ENCODE data around the gene ANK3.

ANK3 gene

DNA sequence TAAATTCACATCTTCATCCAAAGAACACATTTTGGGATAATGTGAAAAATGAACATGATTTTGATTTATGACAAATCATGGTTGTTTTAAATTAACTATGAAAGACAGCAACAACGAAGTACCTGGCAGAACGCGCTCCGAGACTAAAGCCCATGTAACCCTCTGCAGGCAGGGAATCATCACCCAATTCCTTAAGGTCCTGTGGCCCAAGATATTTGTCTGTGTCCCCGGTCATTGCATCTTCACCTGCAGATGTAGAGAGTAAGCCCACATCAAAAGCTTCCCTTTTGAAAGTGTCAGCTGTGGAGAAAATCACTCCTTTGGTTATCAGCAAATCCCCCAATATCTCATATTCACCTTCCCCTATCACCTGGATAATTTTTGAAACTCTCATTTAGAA is 250.8 kb downstream of the ANK3 start:
- DNase-seq (ENCODE audit: low read depth): no peak

DNA sequence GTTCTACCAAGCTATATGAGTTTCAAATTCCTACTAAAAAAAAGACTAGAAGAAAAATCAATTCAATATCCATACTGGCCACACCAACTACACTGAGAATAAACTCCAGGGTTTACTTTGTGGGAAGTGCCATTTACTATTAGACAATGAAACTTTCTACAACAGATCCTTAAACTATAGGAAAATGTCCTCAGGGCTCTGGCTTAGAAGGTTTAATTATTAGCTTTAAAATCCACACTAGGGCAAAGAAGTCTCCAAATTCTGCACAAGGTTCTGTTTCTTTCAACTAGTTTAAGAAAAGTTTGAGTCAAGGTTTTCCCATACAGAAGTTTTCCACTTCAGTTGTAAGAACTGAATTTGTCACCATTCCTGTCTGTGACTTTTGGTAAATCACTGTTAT is 251.6 kb downstream of the ANK3 start:
- no peak for DNase-seq (ENCODE audit: low read depth)

DNA sequence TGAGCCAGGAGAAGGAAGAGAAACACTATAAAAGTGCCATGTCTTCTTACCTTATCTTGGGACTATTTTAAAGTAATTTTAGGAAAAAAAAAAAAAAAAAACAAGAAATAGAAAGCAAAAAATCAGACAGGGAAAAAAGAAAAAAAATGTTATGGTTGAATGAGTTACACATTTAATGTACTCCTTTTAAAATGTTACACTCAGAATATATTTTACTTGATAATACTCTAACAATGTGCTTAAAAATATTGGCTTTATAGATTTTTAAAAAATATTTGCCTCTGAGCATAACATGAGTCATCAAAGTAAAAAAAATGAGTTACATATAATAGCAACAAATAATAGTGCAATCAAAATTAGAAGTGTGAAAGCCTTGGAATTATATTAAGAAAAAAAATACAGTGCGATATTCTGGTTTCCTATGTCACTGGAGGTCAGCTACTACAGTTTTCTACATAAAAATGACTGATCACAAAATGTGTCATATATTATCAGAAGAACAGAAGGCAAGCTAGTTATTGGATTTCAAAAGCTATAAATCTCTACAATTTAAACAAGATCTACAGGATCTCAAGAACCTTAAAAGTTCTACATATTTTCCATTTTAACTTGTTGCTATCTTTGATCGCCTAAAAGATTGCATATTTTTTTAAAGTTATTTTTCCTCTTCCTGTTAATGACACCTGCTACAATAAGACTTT is 252.2 kb downstream of the ANK3 start:
- DNase-seq (ENCODE audit: low read depth): no peak

DNA sequence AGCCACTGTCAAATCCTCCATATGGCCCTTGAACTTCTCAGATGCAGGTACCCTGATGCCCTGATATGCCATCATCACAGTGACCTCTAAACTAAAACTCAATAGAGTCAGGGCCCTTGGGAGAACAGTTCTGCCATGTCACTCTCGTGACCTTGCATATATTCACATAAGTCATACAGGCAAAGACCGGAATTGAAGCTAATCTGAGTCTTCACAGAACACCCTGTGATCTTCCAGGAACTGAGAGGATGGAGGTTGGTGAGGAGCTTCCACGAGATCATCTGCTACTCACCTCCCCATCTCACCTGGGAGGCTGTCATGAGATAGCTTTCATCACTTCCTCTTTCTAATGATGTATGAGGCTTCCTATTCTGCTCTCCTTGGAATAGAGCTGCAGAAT is 254.7 kb downstream of the ANK3 start:
- no peak for DNase-seq (ENCODE audit: low read depth)

DNA sequence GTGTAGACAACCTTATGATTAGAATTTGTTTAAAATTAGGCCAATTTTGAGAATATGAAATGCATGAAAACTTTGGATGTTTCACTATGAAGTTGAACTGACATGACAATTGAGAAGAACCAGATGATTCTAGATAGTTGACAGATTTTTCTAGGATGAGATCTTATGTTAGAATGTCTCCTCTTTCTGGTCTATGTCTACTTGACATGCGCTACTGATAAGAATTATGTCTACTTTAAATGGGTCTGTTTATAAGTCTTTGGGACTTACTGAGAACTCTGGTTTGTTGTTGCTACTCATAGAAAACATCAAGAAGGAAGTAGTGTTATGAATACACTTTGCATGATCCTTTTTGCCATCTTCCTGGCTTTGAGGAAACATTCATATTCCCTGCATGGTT is 255.1 kb downstream of the ANK3 start:
- no peak for DNase-seq (ENCODE audit: low read depth)

DNA sequence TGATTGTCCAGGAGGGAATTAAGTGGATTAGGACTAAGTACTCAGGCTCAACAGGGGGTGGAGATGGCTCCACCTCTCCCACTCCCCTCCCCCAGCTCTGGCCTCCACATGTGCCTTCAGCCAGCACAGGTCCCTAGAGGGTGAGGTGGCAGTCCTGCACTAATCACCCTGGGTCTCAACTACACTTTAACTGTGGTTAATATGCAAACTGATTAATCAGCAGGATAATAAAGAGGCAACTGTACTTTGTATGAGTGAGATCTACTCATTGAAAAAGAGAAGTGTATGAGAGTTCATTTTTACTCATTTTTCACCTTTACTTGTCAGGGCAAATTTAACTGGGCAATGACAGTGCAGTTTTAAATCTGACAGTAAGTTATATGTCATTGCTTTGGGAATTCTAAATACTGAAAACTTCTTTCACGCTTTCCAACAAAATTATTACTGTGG is 259.5 kb downstream of the ANK3 start:
- DNase-seq (ENCODE audit: low read depth): no peak

DNA sequence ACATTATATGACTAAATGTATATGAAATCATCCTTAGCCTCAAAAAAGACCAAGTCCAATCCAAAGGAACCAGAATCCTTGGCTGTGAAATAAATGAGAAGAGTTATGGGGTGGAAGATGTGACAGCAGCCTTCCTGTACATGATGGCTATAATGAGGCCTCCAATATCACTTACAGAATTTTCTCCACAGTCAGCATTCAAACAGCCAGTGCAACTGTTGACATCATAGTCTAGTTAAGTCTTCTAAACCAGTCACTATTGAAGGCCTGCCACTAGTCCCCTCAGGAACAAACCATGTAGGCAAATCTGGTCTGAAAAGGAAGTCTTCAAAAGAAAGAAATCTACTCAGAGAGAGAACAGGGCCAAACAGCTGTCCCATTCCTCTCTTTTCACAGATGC is 263.8 kb downstream of the ANK3 start:
- DNase-seq (ENCODE audit: low read depth): no peak

DNA sequence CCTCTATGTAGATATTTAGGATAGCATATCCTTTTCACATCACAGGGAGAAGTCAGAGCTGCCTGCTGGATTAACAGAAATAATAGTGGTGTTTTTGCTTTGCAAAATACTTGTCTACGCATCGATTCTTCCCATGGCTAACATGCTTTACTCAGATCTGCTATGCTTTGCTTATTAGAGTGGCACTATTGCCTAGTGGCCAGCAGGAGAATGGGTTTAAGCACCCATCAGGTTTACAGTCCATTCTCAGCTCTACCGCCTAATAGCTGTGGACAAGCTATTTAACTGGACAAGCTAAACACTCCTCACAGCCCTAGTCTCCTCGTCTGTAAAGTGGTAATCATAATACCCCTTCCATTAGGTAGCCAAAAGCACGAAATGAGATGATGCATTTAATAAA is 265.1 kb downstream of the ANK3 start:
- DNase-seq (ENCODE audit: low read depth): no peak

DNA sequence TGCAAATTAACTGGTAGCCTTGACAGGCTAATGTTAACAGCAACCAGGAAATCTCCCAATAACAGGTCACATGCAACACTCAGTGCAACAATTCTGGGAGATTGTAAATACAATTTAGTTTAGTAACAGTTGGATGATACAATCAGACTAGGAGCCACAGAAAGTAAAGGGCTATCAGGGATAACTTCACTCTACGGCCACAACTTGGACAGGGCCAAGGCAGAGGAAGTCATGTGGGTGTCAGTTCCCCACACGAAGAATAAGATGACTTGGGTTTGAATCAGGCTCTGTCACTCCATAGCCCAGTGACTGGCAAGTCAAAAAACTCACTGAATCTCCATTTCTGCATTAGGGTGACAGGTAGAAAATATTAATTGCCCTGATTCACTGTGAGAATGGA is 266.0 kb downstream of the ANK3 start:
- DNase-seq (ENCODE audit: low read depth): no peak

DNA sequence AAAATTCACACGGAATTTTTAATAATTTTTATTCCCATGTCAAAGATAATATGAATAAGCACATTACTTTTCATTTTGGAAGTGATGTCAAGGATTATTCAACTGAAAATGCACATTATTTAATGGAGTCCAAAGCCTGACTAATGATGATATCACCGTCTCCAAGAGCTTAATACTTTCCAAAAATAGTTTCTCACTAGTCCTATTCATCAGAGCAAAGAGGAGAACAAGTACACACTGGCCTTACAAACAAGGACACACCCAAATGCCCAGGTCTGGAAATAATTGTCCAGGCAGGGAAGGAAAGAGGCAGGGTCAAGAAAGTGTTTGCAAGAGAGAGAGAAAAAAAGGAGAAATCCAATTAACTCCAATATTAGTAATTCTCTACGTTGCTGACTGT is 266.5 kb downstream of the ANK3 start:
- no peak for DNase-seq (ENCODE audit: low read depth)

DNA sequence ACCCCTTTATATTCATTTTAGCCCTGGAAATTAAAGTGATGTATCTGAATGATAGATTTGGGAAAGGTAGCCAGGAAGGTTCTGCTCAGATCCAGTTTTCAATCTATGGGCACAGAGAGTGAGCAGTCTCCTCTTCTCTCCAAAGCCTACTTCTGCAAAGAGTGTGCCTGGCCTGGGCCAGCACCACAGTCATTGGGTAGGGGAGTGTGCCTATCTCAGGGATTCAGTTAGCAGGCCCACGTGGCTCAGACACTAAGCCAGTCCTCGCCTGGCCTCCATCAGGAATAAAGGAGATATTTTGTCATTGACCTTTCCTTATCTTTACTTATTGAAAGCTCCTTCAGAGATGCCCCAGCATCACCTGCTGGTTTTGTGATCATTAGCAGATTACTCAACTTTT is 267.5 kb downstream of the ANK3 start:
- DNase-seq (ENCODE audit: low read depth): no peak

DNA sequence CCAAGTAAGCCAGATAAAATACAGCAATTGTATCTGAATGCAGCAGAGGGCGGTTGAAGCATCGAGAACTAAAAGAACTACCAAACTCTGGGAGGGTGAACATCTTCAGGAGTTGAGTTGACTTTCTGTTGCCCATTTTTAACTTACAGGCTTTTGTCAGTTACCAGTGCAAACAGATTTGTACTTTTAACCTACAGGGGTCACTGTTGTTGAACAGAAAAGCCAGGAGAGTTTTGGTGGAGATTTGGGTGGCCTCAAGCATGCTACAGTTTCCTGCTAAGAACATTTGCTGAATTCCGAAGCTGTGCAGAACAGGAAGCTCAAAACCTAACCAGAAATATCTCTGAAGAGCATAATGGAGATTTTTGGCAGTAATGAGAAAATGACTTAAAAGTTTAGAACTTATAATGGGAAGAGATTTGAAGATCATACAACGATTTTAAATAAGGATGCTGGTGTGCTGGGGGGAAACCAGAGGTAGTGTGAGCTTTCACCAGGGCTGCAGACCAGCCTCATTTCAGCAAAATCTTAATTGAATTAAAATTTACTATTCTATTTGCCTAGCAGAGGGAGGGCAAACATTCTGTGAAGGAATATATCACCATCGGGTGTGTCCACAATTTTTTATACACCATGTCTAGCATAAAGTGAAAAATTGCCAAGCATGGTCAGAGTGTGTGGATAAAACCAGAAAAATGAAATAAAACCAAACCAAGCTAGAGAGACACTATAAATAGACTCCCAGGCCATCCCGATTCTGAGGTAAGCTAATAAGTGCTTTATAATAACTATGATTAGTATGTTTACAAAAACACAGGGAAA is 274.7 kb downstream of the ANK3 start:
- DNase-seq (ENCODE audit: low read depth): no peak

DNA sequence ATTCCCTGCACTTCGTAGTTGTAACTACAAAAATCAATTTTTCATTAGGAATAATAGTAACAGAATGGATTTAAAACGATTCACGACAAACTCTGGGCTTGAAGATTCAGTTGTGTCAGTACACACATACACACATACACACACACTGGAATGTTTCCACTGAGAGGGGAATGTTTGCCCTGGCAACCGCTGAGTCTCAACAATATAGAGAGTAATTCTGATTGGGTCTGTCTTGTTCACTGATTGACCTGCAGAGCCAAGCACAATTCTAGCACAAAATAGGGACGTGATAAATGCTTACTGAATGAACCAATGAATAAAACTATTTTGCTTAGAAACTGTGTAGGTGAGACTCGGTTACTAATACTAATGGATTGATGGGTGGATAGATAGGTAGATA is 278.9 kb downstream of the ANK3 start:
- DNase-seq (ENCODE audit: low read depth): no peak

DNA sequence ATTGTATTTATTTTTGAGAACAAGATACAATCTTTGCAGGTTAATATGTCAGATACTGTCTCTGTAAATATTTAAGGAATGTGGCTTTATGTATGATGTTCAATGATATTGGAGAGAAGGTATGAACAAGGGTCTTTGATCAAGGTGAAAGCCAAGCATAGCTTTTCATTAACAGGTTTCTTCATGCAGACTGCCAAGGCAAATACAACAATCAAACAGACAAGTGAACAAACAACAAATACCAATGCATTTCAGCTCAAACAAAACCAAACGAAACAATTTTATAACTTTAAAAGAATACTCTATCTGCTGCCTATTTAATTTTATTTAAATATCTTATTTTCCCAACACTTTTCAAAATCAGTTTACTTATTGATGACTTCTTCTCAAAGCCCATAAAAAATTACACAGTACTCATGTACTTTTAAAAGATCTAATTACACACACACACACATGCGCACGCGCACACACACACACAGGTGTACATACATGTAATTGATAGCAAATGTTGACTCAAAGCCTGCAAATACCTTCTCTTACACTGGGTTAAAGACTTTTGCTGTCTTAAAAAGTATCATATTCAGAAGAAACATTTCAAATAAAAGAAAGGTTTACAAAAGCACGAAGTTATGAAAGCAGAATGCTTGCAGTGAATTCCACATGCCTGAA is 282.2 kb downstream of the ANK3 start:
- DNase-seq (ENCODE audit: low read depth): no peak

DNA sequence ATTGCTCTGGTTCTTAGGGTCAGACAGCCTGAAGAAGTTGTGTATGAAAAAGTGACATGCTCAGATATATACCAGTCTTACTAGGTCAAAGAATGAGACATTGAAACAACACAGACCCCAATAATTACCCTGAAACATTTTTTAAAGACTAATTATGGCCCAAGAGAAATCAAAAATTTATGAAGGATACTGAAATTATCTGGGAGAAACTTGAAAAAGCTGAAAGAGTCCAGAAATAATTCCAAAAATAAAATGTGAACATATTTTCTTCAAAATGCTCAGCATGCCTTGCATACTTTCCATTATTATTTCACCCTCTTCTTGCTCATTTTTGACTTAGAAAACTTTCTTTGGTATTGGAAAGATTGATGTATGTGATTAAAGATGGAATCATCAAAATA is 284.4 kb downstream of the ANK3 start:
- DNase-seq (ENCODE audit: low read depth): no peak

DNA sequence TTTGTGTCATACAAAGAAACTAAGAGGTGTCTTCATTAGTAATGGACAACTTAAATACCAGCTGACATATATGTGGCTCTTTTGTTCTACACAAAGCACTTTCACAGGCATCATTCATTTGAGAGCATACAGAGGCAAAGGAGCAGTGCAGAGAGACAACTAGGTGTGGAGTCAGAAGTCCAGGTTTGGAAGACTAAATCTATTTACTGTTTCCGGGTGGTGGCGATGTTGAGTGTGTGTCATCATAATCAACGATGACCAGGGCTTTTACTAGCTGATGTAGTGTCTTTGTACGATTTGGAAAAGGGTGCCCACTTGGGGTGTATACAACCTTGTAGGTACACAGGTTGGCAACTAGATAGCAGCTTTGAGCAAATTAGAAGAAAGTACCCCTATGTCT is 287.9 kb downstream of the ANK3 start:
- no peak for DNase-seq (ENCODE audit: low read depth)

DNA sequence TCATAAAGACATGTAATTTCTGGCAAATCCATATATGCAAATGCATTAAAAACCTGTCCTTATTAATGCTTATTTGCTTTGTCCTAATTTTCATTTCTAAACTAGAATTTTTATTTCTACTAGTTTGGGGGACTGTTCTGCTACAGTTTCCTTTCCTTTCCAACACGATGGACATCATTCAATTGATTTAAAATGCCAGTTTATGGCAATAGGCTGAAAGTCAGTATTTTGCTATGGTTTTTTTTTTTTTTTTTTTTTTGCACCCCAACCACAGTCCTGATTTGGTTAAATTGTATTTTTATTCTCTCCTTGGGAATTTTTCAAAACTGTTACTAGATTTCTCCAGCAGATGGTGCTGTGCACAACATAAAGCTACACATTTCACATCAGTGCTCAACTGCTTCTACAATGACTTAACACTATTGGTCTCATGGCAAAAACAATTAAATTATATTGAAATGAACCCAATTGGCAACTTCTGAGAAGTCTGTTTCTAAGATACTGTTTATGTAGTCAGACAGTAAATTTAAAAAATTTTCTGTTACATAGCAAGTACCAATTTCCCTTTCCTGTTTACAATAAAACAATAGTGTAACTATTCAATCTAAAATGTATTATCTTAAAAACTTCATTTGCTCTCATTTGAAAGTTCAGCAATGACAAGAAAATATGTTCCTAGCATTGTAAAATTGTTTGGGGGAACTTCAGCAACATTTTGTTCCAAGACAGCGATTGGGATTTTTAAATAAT is 289.5 kb downstream of the ANK3 start:
- DNase-seq (ENCODE audit: low read depth): no peak

DNA sequence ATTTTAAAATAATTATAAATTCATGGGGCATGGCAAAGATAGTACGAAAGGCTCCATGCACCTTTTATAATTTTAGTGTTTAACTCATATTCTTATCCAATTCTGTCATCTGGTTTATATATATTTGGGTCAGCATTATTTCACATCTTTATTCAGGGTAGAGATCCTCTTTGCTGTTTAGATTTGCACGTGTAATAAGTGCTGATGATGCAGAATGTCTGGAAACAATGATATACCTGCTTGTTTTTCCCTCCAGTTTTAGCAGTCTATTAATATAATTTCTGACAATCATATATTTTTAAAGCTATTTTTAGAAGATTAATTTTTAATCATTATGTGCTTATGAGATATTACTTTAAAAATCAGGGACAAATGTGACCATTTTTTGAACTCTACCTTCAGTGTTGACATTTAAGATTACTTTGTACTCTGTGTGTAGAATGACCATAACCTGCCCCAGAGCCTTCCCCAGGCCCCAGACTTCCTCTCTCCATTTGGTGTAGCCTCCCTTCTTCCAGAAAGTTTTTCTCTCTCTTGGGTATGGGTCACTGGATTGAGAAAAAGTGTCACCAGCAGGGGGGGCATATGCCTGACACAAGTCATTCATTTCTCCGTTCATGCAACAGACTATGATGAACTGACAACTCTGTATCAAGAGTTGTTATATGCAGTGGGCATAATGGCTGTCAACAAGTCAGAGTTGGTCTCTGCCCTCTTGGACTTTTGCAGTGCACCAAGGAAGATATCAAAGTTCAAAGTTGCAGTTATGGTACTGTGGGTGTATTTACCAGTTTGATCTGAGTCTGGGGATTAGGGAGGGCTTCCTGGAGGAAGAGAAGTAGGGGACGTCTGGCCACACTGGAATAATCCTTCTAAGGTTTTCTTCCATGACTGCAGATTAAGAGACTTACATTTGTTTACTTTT is 290.7 kb downstream of the ANK3 start:
- DNase-seq (ENCODE audit: low read depth): no peak

DNA sequence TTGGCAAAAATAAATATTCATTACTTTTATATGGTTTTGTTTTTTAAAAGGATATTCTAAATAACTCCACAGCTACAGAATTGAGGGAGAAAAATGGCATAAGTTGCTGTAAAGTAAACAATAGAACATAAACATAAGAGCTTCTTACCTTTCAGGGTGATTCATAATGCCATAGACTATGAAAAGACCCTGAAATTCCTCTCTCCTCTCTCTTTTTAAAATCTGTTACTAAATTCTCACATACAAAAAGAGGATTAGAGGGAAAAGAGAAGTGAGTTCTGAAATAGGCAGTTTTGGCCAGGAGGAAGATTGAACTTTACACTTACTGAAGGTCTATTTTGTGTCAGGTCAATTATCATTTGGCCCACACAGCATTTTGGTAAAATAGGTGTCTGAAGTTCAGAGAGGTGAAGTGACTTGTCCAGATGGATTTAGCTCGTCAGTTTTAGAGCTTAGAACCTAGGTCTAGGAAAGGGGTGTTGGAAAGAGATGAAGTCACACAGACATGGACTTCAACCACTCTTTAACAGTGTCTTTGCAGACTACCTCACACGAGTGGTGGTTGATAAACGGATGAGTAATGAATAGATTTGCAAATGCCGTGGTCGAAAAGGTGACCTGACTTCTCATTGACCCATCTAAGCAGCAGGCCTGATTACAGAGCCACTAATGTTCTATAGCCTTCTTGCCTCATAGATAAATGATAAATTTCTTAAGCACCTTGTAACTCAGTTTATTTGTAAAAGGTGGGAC is 292.7 kb downstream of the ANK3 start:
- no peak for DNase-seq (ENCODE audit: low read depth)

DNA sequence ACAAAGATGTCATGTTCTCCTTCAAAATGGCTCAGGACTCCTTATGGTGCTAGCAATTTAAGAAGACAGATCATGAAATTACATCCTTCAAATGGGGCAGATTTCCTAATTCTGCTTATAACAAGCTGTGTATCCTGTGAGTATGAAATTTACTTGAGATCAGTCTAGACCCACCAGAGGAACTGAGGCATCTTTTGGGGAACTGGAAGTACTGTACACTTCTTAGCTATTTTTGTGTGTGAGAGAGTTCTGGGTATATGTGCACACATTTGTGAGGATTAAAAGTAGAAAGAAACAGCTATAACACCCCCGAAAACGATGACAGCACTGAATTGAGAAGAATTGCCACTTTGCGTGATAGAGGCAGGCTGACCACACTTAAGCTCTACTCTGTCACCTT is 296.4 kb downstream of the ANK3 start:
- DNase-seq (ENCODE audit: low read depth): no peak

DNA sequence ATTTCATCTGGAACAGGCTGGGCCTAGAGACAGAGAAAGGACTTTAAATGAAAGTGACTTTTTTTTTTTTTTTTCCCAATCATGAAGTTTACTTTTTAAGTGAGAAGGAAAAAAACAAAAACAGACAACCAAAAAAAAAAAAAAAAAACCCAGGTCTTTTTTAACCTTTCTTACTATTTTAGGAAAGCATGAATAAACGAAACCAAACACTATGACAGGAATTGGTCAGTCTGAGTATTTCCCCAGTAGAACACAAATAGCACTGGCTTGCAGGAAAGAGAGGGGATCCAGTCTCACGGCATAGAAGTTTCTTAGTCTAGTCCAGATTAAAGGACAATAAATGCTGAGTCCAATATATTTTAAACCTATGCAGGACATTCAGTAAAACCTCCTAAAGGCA is 302.8 kb downstream of the ANK3 start:
- no peak for DNase-seq (ENCODE audit: low read depth)

All from activated T-cell treated with anti-CD3 and anti-CD28 coated beads for 24 hours (primary cell).